Embryonic facial prominence (tissue), 1 donor: ENCODE measurements around the gene EEF2K.

Source experiments
- DNase-seq: peaks from one replicate; pipeline ENCODE4 v3.0.0-alpha.2; 2016; ENCODE audit errors: extremely low spot score

The EEF2K gene

GRCh38 chr16:22335668-22336246, 129.7 kb downstream of the EEF2K start:
- no peak for DNase-seq

- no peak for DNase-seq
Measured at GRCh38 chr16:22336581-22336980, 130.5 kb downstream of the EEF2K start.

DNA sequence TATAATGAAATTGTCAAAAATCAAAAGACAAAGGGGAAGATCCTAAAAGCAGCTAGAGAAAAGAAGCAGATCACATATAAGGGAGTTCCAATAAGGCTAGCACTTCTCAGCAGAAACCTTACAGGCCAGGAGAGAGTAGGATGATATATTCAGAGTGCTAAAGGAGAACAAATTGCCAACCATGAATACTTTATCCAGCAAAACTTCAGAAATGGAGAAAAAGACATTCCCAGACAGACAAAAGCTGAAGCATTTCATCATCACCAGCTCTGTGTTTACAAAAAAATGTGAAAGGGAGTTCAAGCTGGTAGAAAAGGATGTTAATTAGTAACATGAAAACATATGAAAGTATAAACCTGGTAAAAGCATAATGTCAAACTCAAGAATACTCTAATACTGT, 131.0 kb downstream of the EEF2K start:
- DNase-seq, result no peak

- no peak for DNase-seq
Measured at GRCh38 chr16:22337849-22338635, 132.0 kb downstream of the EEF2K start.
